GM18519 (cell line): ENCODE results near the gene RAVER2.
A peak's percentile ranks its signal among the peaks of the same experiment; 100 is the strongest.

Experiments
- ATAC-seq: cut with Tn5 transposase; IDR thresholded peaks from one replicate; pipeline ENCODE4 v1.9.1; 2021; ENCODE audit warnings: mild to moderate bottlenecking, moderate library complexity; ENCODE audit not compliant: unreplicated experiment, low FRiP score

Gene RAVER2

GRCh38 chr1:64844175-64844574 lies 99.3 kb downstream of the RAVER2 start:
- no peak for ATAC-seq

GRCh38 chr1:64844609-64845008 lies 99.7 kb downstream of the RAVER2 start:
- no peak for ATAC-seq

GRCh38 chr1:64845831-64846425 lies 101.1 kb downstream of the RAVER2 start:
- no peak for ATAC-seq

GRCh38 chr1:64846573-64847430 lies 101.9 kb downstream of the RAVER2 start:
- no peak for ATAC-seq

- no peak for ATAC-seq
These were observed 102.8 kb downstream of the RAVER2 start for GRCh38 chr1:64847666-64848065.

- ATAC-seq, result no peak
These were observed 103.3 kb downstream of the RAVER2 start for GRCh38 chr1:64848136-64848535.

- no peak for ATAC-seq
These were observed 103.9 kb downstream of the RAVER2 start for GRCh38 chr1:64848803-64849202.

- no peak for ATAC-seq
These were observed 105.1 kb downstream of the RAVER2 start for GRCh38 chr1:64849942-64850341.

- no peak for ATAC-seq
These were observed 106.0 kb downstream of the RAVER2 start for GRCh38 chr1:64850846-64851245.

- no peak for ATAC-seq
These were observed 106.8 kb downstream of the RAVER2 start for GRCh38 chr1:64851664-64852063.

- no peak for ATAC-seq
These were observed 109.8 kb downstream of the RAVER2 start for GRCh38 chr1:64854674-64855073.

GRCh38 chr1:64855557-64855956 lies 110.7 kb downstream of the RAVER2 start:
- no peak for ATAC-seq

GRCh38 chr1:64856553-64856952 lies 111.7 kb downstream of the RAVER2 start:
- ATAC-seq, result no peak

- ATAC-seq, result no peak
These were observed 112.5 kb downstream of the RAVER2 start for GRCh38 chr1:64857347-64857746.

- ATAC-seq, result no peak
These were observed 116.7 kb downstream of the RAVER2 start for GRCh38 chr1:64861611-64862010.

- peak; percentile 99 for ATAC-seq
These were observed 119.4 kb downstream of the RAVER2 start for GRCh38 chr1:64864018-64864940.

GRCh38 chr1:64865105-64865757 lies 120.4 kb downstream of the RAVER2 start:
- ATAC-seq, result no peak

- no peak for ATAC-seq
These were observed 121.8 kb downstream of the RAVER2 start for GRCh38 chr1:64866689-64867088.

GRCh38 chr1:64867266-64867665 lies 122.4 kb downstream of the RAVER2 start:
- no peak for ATAC-seq

- ATAC-seq, result no peak
These were observed 126.4 kb downstream of the RAVER2 start for GRCh38 chr1:64871256-64871655.
